GM12878 (cell line): ENCODE measurements around the gene GRIK4.

ENCODE experiments used
- FOXK2 ChIP-seq: fragments of 450-650 bp; IDR thresholded peaks from 2 replicates; pipeline ENCODE4 v1.6.1; 2017; ENCODE audit warnings: mild to moderate bottlenecking, moderate library complexity
- MTA2 ChIP-seq: fragments of 450-650 bp; IDR thresholded peaks from 2 replicates; pipeline ENCODE4 v1.6.1; 2016; ENCODE audit warnings: low read depth, mild to moderate bottlenecking, moderate library complexity
- MTA3 ChIP-seq: IDR thresholded peaks from 2 replicates; pipeline ENCODE4 v1.6.1; 2012; ENCODE audit warnings: low read length, inconsistent platforms, borderline replicate concordance
- POLR2A ChIP-seq: IDR thresholded peaks from 2 replicates; pipeline ENCODE4 v1.6.1; 2011; ENCODE audit warnings: low read depth, mild to moderate bottlenecking, low read length
- POLR2AphosphoS5 ChIP-seq: IDR thresholded peaks from 2 replicates; pipeline ENCODE4 v1.6.1; 2011; ENCODE audit warnings: mild to moderate bottlenecking, low read length, inconsistent platforms
- USF2 ChIP-seq: IDR thresholded peaks from 2 replicates; pipeline ENCODE4 v1.6.1; 2011; ENCODE audit warnings: low read depth, low read length, improper control_type of control experiment, borderline replicate concordance
- ZNF24 ChIP-seq: fragments of 450-650 bp; IDR thresholded peaks from 2 replicates; pipeline ENCODE4 v1.6.1; 2017; ENCODE audit warnings: antibody characterized with exemption, mild to moderate bottlenecking

- no peak for TF ChIP-seq ZNF24
- no peak for TF ChIP-seq FOXK2
- TF ChIP-seq MTA3 = no peak
- no peak for TF ChIP-seq POLR2AphosphoS5
- no peak for TF ChIP-seq MTA2
- no peak for TF ChIP-seq POLR2A
- TF ChIP-seq USF2 = no peak
Observed at GRCh38 chr11:120839201-120839600, 327.7 kb downstream of the GRIK4 start.
